ENCODE measurements around the gene PDGFD.

DNA sequence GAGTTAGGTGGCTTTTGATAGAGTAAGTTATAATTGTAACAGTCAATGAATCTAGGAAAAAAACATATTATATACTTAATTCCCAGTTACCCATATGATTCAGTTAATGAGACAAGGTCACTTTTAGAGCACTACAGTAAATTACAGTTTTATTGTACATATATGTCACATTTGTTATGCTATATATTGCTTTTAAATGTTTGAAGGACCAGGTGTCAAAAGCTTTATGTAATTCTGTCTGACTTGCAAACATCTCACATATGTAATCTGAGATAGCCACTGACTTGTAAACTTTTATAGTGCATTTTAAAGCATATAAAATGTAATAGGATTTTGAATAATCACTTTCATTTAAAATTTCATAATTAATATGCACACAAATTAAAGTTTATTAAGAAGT lies 36.7 kb upstream of the PDGFD start:
- TF ChIP-seq, protein P1, sequence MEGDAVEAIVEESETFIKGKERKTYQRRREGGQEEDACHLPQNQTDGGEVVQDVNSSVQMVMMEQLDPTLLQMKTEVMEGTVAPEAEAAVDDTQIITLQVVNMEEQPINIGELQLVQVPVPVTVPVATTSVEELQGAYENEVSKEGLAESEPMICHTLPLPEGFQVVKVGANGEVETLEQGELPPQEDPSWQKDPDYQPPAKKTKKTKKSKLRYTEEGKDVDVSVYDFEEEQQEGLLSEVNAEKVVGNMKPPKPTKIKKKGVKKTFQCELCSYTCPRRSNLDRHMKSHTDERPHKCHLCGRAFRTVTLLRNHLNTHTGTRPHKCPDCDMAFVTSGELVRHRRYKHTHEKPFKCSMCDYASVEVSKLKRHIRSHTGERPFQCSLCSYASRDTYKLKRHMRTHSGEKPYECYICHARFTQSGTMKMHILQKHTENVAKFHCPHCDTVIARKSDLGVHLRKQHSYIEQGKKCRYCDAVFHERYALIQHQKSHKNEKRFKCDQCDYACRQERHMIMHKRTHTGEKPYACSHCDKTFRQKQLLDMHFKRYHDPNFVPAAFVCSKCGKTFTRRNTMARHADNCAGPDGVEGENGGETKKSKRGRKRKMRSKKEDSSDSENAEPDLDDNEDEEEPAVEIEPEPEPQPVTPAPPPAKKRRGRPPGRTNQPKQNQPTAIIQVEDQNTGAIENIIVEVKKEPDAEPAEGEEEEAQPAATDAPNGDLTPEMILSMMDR (conservative IDR thresholded peaks at IDR 0.05 in 1 of 2, IDR thresholded peaks at IDR 0.05 in 1 of 2; ENCODE audit: extremely low read depth in 1 of 2, insufficient read depth in 1 of 2, low read depth in 1 of 2, low read length in 2 of 2) = no peak
- no peak for TF ChIP-seq EZH2 (IDR thresholded peaks at IDR 0.05; ENCODE audit: borderline replicate concordance, low read length)
